SH-SY5Y (cell line): ENCODE data around the gene DMAC2L.

Source experiments
- GATA2 ChIP-seq: IDR thresholded peaks from 2 replicates; pipeline ENCODE4 v1.6.1; 2011; ENCODE audit warnings: mild to moderate bottlenecking, low read depth, low read length
- GATA3 ChIP-seq: IDR thresholded peaks from 2 replicates; pipeline ENCODE4 v1.6.1; 2011; ENCODE audit warnings: low read depth, mild to moderate bottlenecking, low read length, moderate library complexity

- no peak for TF ChIP-seq GATA2
- no peak for TF ChIP-seq GATA3
Observed at GRCh38 chr14:50320283-50320682, 8.2 kb downstream of the DMAC2L start.
